ACHN (cell line): ENCODE measurements around the gene MAP3K15.
"Not testable (repeated sequence)": the region's sequence is repeated elsewhere in the genome, so short reads cannot be mapped to it uniquely, and the experiment has no call there.

Source experiments
- DNase-seq: peaks from one replicate; pipeline ENCODE4 v3.0.0-alpha.2; 2015
- in situ Hi-C: cut with HindIII; loops from 2 replicates; pipeline ENCODE4 v1.10.0; 2017; ENCODE audit warnings: low sequenced_read_pairs, low pct_ligation_motif_present, low pct_unique_long_range_greater_than_20kb

The MAP3K15 gene

DNA sequence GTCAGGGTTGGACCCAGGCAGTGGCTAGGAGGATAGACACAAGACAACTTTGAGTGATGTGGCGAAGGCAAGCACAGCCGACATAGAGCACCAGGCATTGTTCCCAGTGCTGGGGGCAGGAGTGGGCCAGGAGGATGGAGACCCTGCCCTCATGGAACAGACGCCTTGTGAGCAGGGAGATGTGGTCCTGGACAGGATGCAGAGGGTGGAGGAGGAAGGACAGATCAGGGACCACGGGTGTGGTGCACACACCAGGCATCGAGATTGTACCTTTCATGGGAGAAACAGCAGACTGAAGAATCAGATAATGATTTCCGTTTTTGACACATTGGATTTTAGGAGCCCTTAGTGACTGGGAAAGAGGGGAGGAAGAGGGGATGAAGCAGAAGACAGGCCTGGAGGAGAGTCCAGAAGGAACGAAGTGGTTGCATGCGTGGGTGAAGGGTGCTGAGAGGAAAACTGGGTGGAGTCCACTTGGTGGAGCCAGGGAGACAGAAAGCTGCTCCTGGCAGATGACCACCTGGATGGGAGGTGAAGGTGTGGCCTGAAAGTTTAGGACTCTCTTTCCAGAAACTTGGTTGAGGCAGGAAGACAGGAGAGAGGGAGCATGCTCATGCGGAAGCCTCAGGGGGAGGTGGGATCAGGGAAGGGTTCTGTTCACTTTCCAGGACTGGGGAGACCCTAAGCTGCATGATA, 27.9 kb upstream of the MAP3K15 start:
- DNase-seq: no peak
- in situ Hi-C loops: no loop called here

- in situ Hi-C loops: no loop called here
Observed at GRCh38 chrX:19541931-19542330, 26.6 kb upstream of the MAP3K15 start.

GRCh38 chrX:19541196-19541595, 25.9 kb upstream of the MAP3K15 start:
- DNase-seq: no peak
- in situ Hi-C loops: no loop called here

More at GRCh38 chrX:19541931-19542330, 26.6 kb upstream of the MAP3K15 start:
- no peak for DNase-seq

DNA sequence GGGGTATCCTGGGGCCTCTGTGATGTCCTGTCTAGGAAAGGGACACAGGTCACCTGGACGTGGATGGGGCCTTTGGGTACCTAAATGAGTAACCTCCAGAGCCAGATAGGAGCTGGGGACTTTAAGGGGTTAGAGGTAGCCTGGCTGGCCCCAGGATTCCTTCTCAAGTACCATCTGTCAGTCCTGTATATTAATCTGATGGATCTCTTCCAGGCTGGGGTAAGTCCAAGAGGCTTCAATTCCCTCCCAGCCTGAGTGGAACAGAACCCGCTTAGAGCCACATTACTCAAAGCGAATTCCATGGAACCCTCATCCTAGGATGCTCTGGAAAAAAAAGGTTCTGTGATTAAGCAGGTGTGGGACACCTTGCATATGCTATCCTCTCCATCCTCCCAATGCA, 24.8 kb upstream of the MAP3K15 start:
- in situ Hi-C loops: no loop called here
- no peak for DNase-seq

DNA sequence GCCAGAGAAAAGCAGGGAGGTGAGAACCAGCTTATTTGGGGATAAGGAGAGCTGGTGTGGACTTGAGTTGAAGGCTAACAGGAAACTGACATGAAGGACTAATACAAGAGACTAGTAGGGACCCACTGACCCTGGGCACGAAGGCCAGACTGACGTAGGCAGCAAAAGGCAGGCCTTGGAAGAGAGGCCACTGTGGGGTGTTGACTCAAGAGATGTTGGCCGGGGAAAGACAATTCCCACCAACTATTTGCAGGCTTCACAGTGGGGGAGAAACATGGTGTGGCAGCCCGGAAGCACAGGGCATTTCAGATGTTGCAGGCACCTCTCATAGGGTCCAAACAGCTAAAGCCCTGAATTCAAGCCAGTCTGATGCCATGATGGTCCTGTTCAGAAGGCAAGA, 24.4 kb upstream of the MAP3K15 start:
- in situ Hi-C loops: no loop called here
- no peak for DNase-seq

DNA sequence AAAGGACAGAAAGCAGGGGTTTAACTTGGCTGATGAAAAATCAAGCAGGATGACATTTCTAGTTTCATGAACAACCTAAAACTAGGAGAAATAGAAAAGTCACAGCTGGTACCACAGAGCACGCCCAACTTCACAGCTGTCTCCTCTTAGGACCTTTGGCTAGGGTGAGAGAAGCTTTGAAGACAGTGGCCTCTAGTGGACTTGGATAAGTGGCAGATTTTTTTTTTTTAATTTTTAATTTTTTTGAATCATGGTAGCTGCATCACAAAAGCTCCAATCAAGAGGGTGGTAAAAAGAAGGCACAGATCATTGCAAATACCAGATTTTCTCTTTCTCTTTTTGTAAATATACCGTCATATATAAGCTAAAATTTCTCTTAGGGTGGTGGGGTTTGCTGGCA, 20.2 kb upstream of the MAP3K15 start:
- DNase-seq: peak; percentile 31
- in situ Hi-C loops: no loop called here

- DNase-seq: no peak
Observed at GRCh38 chrX:19532709-19533108, 17.4 kb upstream of the MAP3K15 start.

GRCh38 chrX:19517965-19518364, 2.7 kb upstream of the MAP3K15 start:
- no peak for DNase-seq
- in situ Hi-C loops: no loop called here

More at GRCh38 chrX:19532709-19533108, 17.4 kb upstream of the MAP3K15 start:
- in situ Hi-C loops: no loop called here

- DNase-seq: peak; percentile 2
- in situ Hi-C loops: no loop called here
Observed at GRCh38 chrX:19515615-19516105, 352 bp upstream of the MAP3K15 start.

GRCh38 chrX:19513383-19513782, 1.9 kb downstream of the MAP3K15 start:
- in situ Hi-C loops: no loop called here
- DNase-seq: no peak

GRCh38 chrX:19512961-19513360, 2.3 kb downstream of the MAP3K15 start:
- in situ Hi-C loops: no loop called here
- DNase-seq: no peak

GRCh38 chrX:19512359-19512758, 2.9 kb downstream of the MAP3K15 start:
- no peak for DNase-seq
- in situ Hi-C loops: no loop called here

DNA sequence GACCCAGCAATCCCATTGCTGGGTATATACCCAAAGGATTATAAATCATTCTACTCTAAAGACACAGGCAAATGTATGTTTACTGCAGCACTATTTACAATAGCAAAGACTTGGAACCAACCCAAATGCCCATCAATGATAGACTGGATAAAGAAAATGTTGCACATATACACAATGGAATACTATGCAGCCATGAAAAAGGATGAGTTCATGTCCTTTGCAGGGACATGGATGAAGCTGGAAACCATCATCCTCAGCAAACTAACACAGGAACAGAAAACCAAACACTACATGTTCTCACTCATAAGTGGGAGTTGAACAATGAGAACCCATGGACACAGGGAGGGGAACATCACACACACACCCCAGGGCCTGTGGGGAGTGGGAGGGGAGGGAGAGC, 3.5 kb downstream of the MAP3K15 start:
- in situ Hi-C loops, DNase-seq: not testable (repeated sequence)

DNA sequence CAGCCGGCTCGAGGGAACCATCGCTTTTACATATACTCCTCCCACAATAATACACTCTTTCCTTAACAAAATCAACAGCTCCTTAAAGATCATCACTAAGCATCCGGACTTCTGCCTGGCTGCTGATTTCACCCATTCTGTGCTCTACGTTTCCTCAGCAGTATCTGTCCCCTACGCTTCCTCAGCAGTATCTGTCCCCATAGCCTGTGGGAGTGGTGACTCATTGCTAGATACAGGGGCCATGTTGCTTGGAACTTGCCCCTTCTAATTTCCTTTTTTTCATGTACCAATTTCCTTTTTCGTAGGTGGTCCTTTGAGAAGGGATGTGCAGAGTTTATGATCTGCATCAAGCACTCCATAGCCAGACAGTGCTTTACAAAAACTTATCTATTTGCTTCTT, 18.6 kb downstream of the MAP3K15 start:
- no peak for DNase-seq
- in situ Hi-C loops: no loop called here

DNA sequence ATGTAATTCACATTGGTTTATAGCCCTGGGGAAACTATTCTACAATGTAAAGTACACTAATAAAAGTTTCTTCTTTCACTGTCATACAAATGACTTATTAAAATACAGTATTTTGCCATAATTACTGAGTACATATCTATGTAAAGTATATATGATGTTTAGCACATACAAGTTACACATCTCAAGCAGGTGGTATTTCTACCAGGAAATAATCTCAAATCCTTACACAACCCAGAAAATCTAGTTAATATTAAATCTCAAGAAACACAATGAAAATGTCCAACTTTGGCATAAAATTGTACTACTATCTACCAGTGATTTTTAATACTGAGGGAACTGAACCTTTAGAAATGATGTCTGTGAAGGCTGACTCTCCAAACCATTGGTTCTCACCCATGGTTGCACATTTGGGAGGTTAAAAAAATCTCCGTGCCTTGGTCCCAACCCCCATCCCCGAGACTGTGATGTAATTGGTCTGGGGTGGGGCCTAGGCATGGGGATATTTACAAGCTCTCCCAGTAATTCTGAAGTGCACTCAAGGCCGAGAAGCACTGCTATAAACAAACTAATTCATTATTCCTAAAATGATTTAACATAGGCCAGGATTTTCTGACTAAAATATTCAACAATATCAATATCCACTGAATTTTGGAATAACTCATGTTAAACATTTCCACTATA, 27.6 kb downstream of the MAP3K15 start:
- in situ Hi-C loops: no loop called here
- DNase-seq: no peak

GRCh38 chrX:19479458-19479857, 35.9 kb downstream of the MAP3K15 start:
- DNase-seq: no peak
- in situ Hi-C loops: no loop called here

DNA sequence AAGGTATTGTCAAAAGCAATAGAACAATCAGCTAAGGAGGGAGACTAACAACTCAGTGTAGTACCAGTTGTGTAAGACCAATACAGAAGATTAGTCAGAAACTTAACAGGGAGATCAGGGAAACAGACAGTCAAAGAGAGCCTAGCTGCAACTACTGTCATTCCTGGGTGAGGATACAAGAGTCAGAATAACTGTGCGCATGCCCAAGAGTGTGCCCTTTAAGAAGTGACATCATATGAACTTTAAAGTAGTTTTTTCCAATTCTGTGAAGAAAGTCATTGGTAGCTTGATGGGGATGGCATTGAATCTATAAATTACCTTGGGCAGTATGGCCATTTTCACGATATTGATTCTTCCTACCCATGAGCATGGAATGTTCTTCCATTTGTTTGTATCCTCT, 46.9 kb downstream of the MAP3K15 start:
- in situ Hi-C loops, DNase-seq: not testable (repeated sequence)

- no peak for DNase-seq
- in situ Hi-C loops: no loop called here
Observed at GRCh38 chrX:19462879-19463278, 52.4 kb downstream of the MAP3K15 start.

DNA sequence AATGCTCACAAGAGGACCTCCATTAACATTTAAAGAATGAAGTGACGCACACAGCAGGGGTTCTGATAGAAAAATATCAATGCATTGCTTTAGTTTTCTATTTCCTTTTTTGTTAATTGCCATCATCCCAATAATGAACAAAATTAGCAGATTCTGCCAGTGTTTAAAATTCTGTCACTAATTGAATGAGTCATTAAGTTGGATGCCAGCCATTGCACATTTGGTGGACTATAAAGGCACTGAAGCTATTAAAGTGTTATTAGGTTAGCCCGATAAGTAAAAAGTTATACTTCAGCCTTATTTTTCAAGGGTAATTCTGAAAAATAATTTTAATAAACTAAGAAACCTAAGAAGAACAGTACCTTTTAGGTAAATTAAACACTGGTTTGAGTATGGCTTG, 53.1 kb downstream of the MAP3K15 start:
- in situ Hi-C loops: no loop called here
- no peak for DNase-seq

GRCh38 chrX:19457662-19458061, 57.6 kb downstream of the MAP3K15 start:
- in situ Hi-C loops: no loop called here
- DNase-seq: no peak
